NCI-H345 (cell line): ENCODE data around the gene CD300LD.
A peak's percentile ranks its signal among the peaks of the same experiment; 100 is the strongest.
"Not testable (repeated sequence)": the region's sequence is repeated elsewhere in the genome, so short reads cannot be mapped to it uniquely, and the experiment has no call there.

ENCODE experiments used
- DNase-seq: peaks from one replicate; lab custom pipeline; 2025; lab: John Stamatoyannopoulos, UW

Gene CD300LD

GRCh38 chr17:74592087-74592990 is at the start of gene CD300LD:
Gene CD300LD (minus strand): TSS chr17:74592283. CDS start chr17:74592202, 81 bp downstream.
- no peak for DNase-seq

GRCh38 chr17:74641224-74641957 is 49.3 kb upstream of the CD300LD start:
- no peak for DNase-seq

- DNase-seq = no peak
Measured at GRCh38 chr17:74639704-74640151, 47.6 kb upstream of the CD300LD start.

- DNase-seq = no peak
Measured at GRCh38 chr17:74637926-74638325, 45.8 kb upstream of the CD300LD start.

GRCh38 chr17:74637265-74637664 is 45.2 kb upstream of the CD300LD start:
- no peak for DNase-seq

- DNase-seq = not testable (repeated sequence)
Measured at GRCh38 chr17:74636541-74637085, 44.5 kb upstream of the CD300LD start.

GRCh38 chr17:74635418-74635817 is 43.3 kb upstream of the CD300LD start:
- DNase-seq = peak; percentile 60

GRCh38 chr17:74633326-74633725 is 41.2 kb upstream of the CD300LD start:
- DNase-seq = peak; percentile 97

GRCh38 chr17:74632617-74633016 is 40.5 kb upstream of the CD300LD start:
- no peak for DNase-seq

GRCh38 chr17:74631468-74632450 is 39.7 kb upstream of the CD300LD start:
- peak; percentile 42 for DNase-seq

- not testable (repeated sequence) for DNase-seq
Measured at GRCh38 chr17:74630251-74630650, 38.2 kb upstream of the CD300LD start.

- no peak for DNase-seq
Measured at GRCh38 chr17:74625661-74626060, 33.6 kb upstream of the CD300LD start.

- no peak for DNase-seq
Measured at GRCh38 chr17:74624131-74624530, 32.0 kb upstream of the CD300LD start.

- DNase-seq = no peak
Measured at GRCh38 chr17:74623693-74624093, 31.6 kb upstream of the CD300LD start, which contains the start of gene CD300E. Gene CD300E (minus strand): TSS chr17:74623738. CDS start chr17:74623621, 117 bp downstream.

- DNase-seq = no peak
Measured at GRCh38 chr17:74619077-74619673, 27.1 kb upstream of the CD300LD start.

- DNase-seq = no peak
Measured at GRCh38 chr17:74618451-74618850, 26.4 kb upstream of the CD300LD start.

GRCh38 chr17:74616696-74617095 is 24.6 kb upstream of the CD300LD start:
- DNase-seq = no peak

- no peak for DNase-seq
Measured at GRCh38 chr17:74612046-74612445, 20.0 kb upstream of the CD300LD start.

- DNase-seq = no peak
Measured at GRCh38 chr17:74610108-74610507, 18.0 kb upstream of the CD300LD start.

GRCh38 chr17:74608511-74608910 is 16.4 kb upstream of the CD300LD start:
- no peak for DNase-seq

GRCh38 chr17:74607221-74607620 is 15.1 kb upstream of the CD300LD start:
- DNase-seq = no peak
